SK-N-SH treated with all-trans-retinoic acid at 6 μM for 48 hours (cell line): ENCODE measurements around the gene PHF20.
A peak's percentile ranks its signal among the peaks of the same experiment; 100 is the strongest.

Source experiments
- ARNTL ChIP-seq: fragments of 450-650 bp; formaldehyde crosslinking; IDR thresholded peaks from 2 replicates; pipeline ENCODE4 v1.5.0; 2020; ENCODE audit warnings: low read depth, mild to moderate bottlenecking, moderate library complexity, borderline replicate concordance
- BACH2 ChIP-seq: fragments of 250-450 bp; sonication (Bioruptor Pico); IDR thresholded peaks from 2 replicates; pipeline ENCODE4 v1.9.0; 2021; ENCODE audit warnings: mild to moderate bottlenecking, borderline replicate concordance
- ESRRG ChIP-seq: fragments of 250-450 bp; sonication (Bioruptor Pico); IDR thresholded peaks from 2 replicates; pipeline ENCODE4 v1.6.1; 2021; ENCODE audit warnings: mild to moderate bottlenecking
- ISL1 ChIP-seq: fragments of 250-450 bp; sonication (Bioruptor Pico); IDR thresholded peaks from 2 replicates; pipeline ENCODE4 v2.1.2; 2022; ENCODE audit warnings: mild to moderate bottlenecking, moderate library complexity
- RARB ChIP-seq: fragments of 250-450 bp; sonication (Bioruptor Pico); IDR thresholded peaks from 2 replicates; pipeline ENCODE4 v1.8.0; 2021; ENCODE audit warnings: mild to moderate bottlenecking, moderate library complexity
- TCF4 ChIP-seq: fragments of 250-450 bp; sonication (Bioruptor Pico); IDR thresholded peaks from 2 replicates; pipeline ENCODE4 v1.8.0; 2021; ENCODE audit warnings: mild to moderate bottlenecking, moderate library complexity, borderline replicate concordance
- ZC3H10 ChIP-seq: fragments of 250-450 bp; sonication (Bioruptor Pico); IDR thresholded peaks from 2 replicates; pipeline ENCODE4 v1.5.1; 2021; ENCODE audit warnings: mild to moderate bottlenecking, moderate library complexity
- ZFP3 ChIP-seq: fragments of 250-450 bp; sonication (Bioruptor Pico); IDR thresholded peaks from 2 replicates; pipeline ENCODE4 v1.5.0; 2020; ENCODE audit warnings: mild to moderate bottlenecking, moderate library complexity
- ZFP30 ChIP-seq: fragments of 450-650 bp; formaldehyde crosslinking; IDR thresholded peaks from 2 replicates; pipeline ENCODE4 v1.5.0; 2022; ENCODE audit warnings: mild to moderate bottlenecking, moderate library complexity
- TF ChIP-seq, protein P1 (sequence below): fragments of 250-450 bp; sonication (Bioruptor Pico); IDR thresholded peaks from 2 replicates; pipeline ENCODE4 v1.5.0; 2020; ENCODE audit warnings: mild to moderate bottlenecking, moderate library complexity
- TF ChIP-seq, protein P2 (sequence below): fragments of 250-450 bp; sonication (Bioruptor Pico); IDR thresholded peaks from 2 replicates; pipeline ENCODE4 v1.8.0; 2021; ENCODE audit warnings: low read depth, mild to moderate bottlenecking, moderate library complexity, borderline replicate concordance
- TF ChIP-seq, protein P3 (sequence below): fragments of 250-450 bp; sonication (Bioruptor Pico); IDR thresholded peaks from 2 replicates; pipeline ENCODE4 v1.8.0; 2020; ENCODE audit warnings: mild to moderate bottlenecking, moderate library complexity, borderline replicate concordance

DNA sequence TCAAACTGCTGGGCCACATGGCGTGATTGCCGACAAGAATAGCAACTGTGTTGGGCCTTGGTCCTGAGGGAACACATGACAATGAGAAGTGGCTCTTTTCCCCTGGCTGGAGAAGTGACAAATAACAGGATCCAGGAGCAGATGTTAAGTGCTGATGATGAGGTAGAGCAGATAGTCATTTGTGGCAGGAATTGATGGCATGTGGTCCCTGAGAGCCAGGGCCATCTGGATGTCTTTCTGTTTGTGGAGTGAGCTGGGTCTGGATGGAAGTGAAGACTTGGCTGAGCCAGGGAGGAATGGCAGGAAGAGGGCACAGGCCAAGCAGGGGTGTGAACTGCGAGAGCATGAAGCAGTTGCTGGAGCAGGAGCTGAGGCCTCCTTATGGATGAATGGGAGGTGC, 114.7 kb downstream of the PHF20 start:
- TF ChIP-seq ZFP3 (CRISPR knock-in tag) (no peak; the same call in 1 of the 2 replicates), ZC3H10 (CRISPR knock-in tag) (no peak), ESRRG (peak; percentile 36; the same call in 1 of the 2 replicates), ZFP30 (CRISPR knock-in tag) (no peak), TCF4 (CRISPR knock-in tag) (peak; percentile 100), RARB (CRISPR knock-in tag) (no peak), BACH2 (CRISPR knock-in tag) (no peak), ISL1 (CRISPR knock-in tag) (peak; percentile 95), ARNTL (CRISPR knock-in tag) (no peak)
- TF ChIP-seq, protein P1, sequence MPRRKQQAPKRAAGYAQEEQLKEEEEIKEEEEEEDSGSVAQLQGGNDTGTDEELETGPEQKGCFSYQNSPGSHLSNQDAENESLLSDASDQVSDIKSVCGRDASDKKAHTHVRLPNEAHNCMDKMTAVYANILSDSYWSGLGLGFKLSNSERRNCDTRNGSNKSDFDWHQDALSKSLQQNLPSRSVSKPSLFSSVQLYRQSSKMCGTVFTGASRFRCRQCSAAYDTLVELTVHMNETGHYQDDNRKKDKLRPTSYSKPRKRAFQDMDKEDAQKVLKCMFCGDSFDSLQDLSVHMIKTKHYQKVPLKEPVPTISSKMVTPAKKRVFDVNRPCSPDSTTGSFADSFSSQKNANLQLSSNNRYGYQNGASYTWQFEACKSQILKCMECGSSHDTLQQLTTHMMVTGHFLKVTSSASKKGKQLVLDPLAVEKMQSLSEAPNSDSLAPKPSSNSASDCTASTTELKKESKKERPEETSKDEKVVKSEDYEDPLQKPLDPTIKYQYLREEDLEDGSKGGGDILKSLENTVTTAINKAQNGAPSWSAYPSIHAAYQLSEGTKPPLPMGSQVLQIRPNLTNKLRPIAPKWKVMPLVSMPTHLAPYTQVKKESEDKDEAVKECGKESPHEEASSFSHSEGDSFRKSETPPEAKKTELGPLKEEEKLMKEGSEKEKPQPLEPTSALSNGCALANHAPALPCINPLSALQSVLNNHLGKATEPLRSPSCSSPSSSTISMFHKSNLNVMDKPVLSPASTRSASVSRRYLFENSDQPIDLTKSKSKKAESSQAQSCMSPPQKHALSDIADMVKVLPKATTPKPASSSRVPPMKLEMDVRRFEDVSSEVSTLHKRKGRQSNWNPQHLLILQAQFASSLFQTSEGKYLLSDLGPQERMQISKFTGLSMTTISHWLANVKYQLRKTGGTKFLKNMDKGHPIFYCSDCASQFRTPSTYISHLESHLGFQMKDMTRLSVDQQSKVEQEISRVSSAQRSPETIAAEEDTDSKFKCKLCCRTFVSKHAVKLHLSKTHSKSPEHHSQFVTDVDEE = peak; percentile 98
- TF ChIP-seq, protein P2, sequence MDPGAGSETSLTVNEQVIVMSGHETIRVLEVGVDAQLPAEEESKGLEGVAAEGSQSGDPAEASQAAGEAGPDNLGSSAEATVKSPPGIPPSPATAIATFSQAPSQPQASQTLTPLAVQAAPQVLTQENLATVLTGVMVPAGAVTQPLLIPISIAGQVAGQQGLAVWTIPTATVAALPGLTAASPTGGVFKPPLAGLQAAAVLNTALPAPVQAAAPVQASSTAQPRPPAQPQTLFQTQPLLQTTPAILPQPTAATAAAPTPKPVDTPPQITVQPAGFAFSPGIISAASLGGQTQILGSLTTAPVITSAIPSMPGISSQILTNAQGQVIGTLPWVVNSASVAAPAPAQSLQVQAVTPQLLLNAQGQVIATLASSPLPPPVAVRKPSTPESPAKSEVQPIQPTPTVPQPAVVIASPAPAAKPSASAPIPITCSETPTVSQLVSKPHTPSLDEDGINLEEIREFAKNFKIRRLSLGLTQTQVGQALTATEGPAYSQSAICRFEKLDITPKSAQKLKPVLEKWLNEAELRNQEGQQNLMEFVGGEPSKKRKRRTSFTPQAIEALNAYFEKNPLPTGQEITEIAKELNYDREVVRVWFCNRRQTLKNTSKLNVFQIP = no peak
- TF ChIP-seq, protein P3, sequence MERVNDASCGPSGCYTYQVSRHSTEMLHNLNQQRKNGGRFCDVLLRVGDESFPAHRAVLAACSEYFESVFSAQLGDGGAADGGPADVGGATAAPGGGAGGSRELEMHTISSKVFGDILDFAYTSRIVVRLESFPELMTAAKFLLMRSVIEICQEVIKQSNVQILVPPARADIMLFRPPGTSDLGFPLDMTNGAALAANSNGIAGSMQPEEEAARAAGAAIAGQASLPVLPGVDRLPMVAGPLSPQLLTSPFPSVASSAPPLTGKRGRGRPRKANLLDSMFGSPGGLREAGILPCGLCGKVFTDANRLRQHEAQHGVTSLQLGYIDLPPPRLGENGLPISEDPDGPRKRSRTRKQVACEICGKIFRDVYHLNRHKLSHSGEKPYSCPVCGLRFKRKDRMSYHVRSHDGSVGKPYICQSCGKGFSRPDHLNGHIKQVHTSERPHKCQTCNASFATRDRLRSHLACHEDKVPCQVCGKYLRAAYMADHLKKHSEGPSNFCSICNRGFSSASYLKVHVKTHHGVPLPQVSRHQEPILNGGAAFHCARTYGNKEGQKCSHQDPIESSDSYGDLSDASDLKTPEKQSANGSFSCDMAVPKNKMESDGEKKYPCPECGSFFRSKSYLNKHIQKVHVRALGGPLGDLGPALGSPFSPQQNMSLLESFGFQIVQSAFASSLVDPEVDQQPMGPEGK (CRISPR knock-in tag) = 0 out of 2 replicates have a peak, but pooled peaks have one; percentile 35
